Neuronal stem cell (in vitro differentiated cells): Measurements from ENCODE around the gene FGD2.
"Not testable (repeated sequence)": the region's sequence is repeated elsewhere in the genome, so short reads cannot be mapped to it uniquely, and the experiment has no call there.

Experiments used
- DNase-seq: peaks from one replicate; pipeline ENCODE4 v3.0.0-alpha.2; 2013; ENCODE audit warnings: low spot score
- H2AFZ ChIP-seq: one replicate; pipeline ENCODE4 v1.6.1; 2013; ENCODE audit warnings: mild to moderate bottlenecking, low read length, inconsistent platforms
- H2AK5ac ChIP-seq: 2 replicates; pipeline ENCODE4 v1.6.1; 2013; ENCODE audit warnings: low read depth, mild to moderate bottlenecking, inconsistent platforms, low read length, moderate library complexity, mixed read lengths
- H2BK120ac ChIP-seq: 2 replicates; pipeline ENCODE4 v1.6.1; 2013; ENCODE audit warnings: low read depth, mild to moderate bottlenecking, inconsistent platforms, low read length, moderate library complexity, mixed read lengths
- H2BK12ac ChIP-seq: one replicate; pipeline ENCODE4 v1.6.1; 2013; ENCODE audit warnings: low read length, inconsistent platforms
- H2BK15ac ChIP-seq: 2 replicates; pipeline ENCODE4 v1.6.1; 2013; ENCODE audit warnings: mild to moderate bottlenecking, low read length, inconsistent platforms, mixed read lengths
- H2BK5ac ChIP-seq: one replicate; pipeline ENCODE4 v1.6.1; 2013; ENCODE audit warnings: inconsistent platforms, mild to moderate bottlenecking, low read length, moderate library complexity
- H3K14ac ChIP-seq: one replicate; pipeline ENCODE4 v1.6.1; 2013; ENCODE audit warnings: low read length, inconsistent platforms
- H3K18ac ChIP-seq: 2 replicates; pipeline ENCODE4 v1.6.1; 2013; ENCODE audit warnings: low read length, inconsistent platforms
- H3K23ac ChIP-seq: 2 replicates; pipeline ENCODE4 v1.6.1; 2013; ENCODE audit warnings: low read depth, mild to moderate bottlenecking, mixed read lengths, low read length, inconsistent platforms; ENCODE audit not compliant: poor library complexity
- H3K27ac ChIP-seq: replicated peaks from 3 replicates; pipeline ENCODE4 v1.5.1; 2013; ENCODE audit warnings: low read length, inconsistent platforms
- H3K27me3 ChIP-seq, 3 experiments: 2 replicates each; pipeline ENCODE4 v1.6.1; 2013; ENCODE audit warnings: low read length in 3 of 3, mild to moderate bottlenecking in 2 of 3, inconsistent platforms in 1 of 3, low read depth in 1 of 3, mixed read lengths in 1 of 3, moderate library complexity in 1 of 3; ENCODE audit not compliant: control insufficient read depth in 3 of 3, insufficient read depth in 3 of 3
- H3K36me3 ChIP-seq, 2 donors: replicated peaks in 1 of 2; 2 replicates each; pipeline ENCODE4 v1.6.1; 2013; ENCODE audit warnings: low read length in 2 of 2; ENCODE audit not compliant: control insufficient read depth in 2 of 2, insufficient read depth in 2 of 2
- H3K4ac ChIP-seq: 2 replicates; pipeline ENCODE4 v1.6.1; 2013; ENCODE audit warnings: inconsistent platforms, mild to moderate bottlenecking, low read length, moderate library complexity
- H3K4me1 ChIP-seq, 2 donors: 1 replicate in 1 of 2; 2 replicates in 1 of 2; pipeline ENCODE4 v1.6.1; 2013; ENCODE audit warnings: low read length in 2 of 2, low read depth in 1 of 2; ENCODE audit not compliant: control insufficient read depth in 2 of 2, insufficient read depth in 1 of 2
- H3K4me2 ChIP-seq: one replicate; pipeline ENCODE4 v1.6.1; 2013; ENCODE audit warnings: mild to moderate bottlenecking, low read length, inconsistent platforms; ENCODE audit not compliant: insufficient read depth, poor library complexity, severe bottlenecking
- H3K4me3 ChIP-seq, 2 donors: 2 replicates each; pipeline ENCODE4 v1.5.1; 2013; ENCODE audit warnings: low read length in 2 of 2, mild to moderate bottlenecking in 2 of 2, inconsistent platforms in 1 of 2, moderate library complexity in 1 of 2
- H3K79me1 ChIP-seq: one replicate; pipeline ENCODE4 v1.6.1; 2013; ENCODE audit warnings: low read depth, mild to moderate bottlenecking, inconsistent platforms, low read length, moderate library complexity
- H3K9ac ChIP-seq: one replicate; pipeline ENCODE4 v1.6.1; 2013; ENCODE audit warnings: mild to moderate bottlenecking, low read depth, low read length, inconsistent platforms; ENCODE audit not compliant: poor library complexity
- H3K9me3 ChIP-seq, 2 donors: replicated peaks in 1 of 2; 2 replicates each; pipeline versions ENCODE3 to v1.6.1; 2013; ENCODE audit warnings: low read length in 2 of 2, mild to moderate bottlenecking in 2 of 2, inconsistent platforms in 1 of 2, low read depth in 1 of 2, mixed read lengths in 1 of 2, moderate library complexity in 1 of 2; ENCODE audit not compliant: control insufficient read depth in 2 of 2, insufficient read depth in 1 of 2
- H4K8ac ChIP-seq: one replicate; pipeline ENCODE4 v1.6.1; 2013; ENCODE audit warnings: low read depth, mild to moderate bottlenecking, inconsistent platforms, low read length, moderate library complexity
- H4K91ac ChIP-seq: one replicate; pipeline ENCODE4 v1.6.1; 2013; ENCODE audit warnings: low read length, low read depth, mild to moderate bottlenecking, inconsistent platforms; ENCODE audit not compliant: poor library complexity
- WGBS, 2 donors: extraction: QIAGEN DNeasy Blood & Tissue Kit; methylation state at CpG; one replicate each; pipeline ENCODE4 v1.1.7; 2013; ENCODE audit warnings: missing lambda C conversion rate in 2 of 2, mixed read lengths in 1 of 2; ENCODE audit not compliant: insufficient read length in 2 of 2, insufficient replicate concordance in 1 of 2; ENCODE audit errors: extremely low coverage in 2 of 2; 5-methylcytosine and 5-hydroxymethylcytosine counted together

The FGD2 gene

DNA sequence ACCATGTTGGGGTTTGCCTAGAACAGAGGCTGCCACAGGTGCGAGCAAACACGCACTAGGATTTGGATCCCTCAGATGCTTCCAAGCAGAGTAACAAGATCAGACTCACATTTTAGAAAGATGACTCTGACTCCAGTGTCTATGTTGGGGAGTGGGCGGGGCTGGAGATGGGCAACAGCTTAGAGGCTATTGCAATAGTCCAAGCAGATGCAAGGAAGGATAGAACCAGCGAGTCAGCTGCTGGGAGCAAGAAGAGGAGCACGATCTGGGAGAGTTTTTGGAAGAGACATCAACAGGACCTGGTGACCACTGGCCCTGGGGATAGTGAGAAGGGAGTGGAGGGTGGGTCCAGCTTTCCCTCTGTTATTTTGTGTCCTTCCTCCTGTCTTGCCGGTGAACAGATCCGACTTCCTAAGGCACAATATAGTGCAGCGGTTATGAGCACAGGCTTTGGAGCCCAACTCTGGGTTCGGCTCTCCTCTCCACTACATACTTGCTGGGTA is 52.7 kb downstream of the FGD2 start:
- H2BK120ac ChIP-seq = no peak overlapping the region
- H2BK5ac ChIP-seq = no peak overlapping the region
- WGBS, 2 donors = no CpG with 5 or more reads among the region's 9 CpGs
- DNase-seq = no peak
- no peak overlapping the region for H3K4ac ChIP-seq
- no peak overlapping the region for H3K4me3 ChIP-seq
- no peak overlapping the region for H3K27ac ChIP-seq
- no peaks in the 10 kb centered on the region for H3K79me1 ChIP-seq
- H3K4me1 ChIP-seq = peaks cover 10 to 15% of the 10 kb centered on the region in 2 donors
- H2AFZ ChIP-seq = no peak overlapping the region
- no peak overlapping the region for H4K91ac ChIP-seq
- H3K9me3 ChIP-seq = no peaks in the 10 kb centered on the region
- no peak overlapping the region for H2BK12ac ChIP-seq
- no peaks in the 10 kb centered on the region for H3K36me3 ChIP-seq
- peak overlapping the region; percentile 87 for H2AK5ac ChIP-seq
- no peaks in the 10 kb centered on the region for H3K27me3 ChIP-seq
- H3K23ac ChIP-seq = no peak overlapping the region
- no peak overlapping the region for H4K8ac ChIP-seq
- H3K18ac ChIP-seq = peak overlapping the region; percentile 31
- no peak overlapping the region for H3K4me2 ChIP-seq
- peak overlapping the region; percentile 11 for H2BK15ac ChIP-seq
- H3K14ac ChIP-seq = no peak overlapping the region
- no peak overlapping the region for H3K9ac ChIP-seq

DNA sequence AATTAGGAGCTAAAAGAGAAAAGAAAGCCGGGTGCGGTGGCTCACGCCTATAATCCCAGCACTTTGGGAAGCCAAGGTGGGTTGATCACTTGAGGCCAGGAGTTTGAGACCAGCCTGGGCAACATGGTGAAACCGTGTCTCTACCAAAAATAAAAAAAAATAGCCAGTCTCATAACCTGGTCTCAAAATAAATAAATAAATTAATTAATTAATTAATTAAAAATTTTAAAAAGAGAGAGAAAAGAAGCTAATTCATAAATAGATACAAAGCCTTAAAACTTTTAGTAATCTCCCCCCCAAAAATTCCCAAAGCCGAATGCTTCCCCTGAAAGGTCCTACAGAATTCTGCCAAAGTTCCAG is 53.5 kb downstream of the FGD2 start:
- H2BK12ac ChIP-seq, H3K18ac ChIP-seq, H2AK5ac ChIP-seq, H3K23ac ChIP-seq, H3K4me3 ChIP-seq, H3K36me3 ChIP-seq, H2BK5ac ChIP-seq, H2BK15ac ChIP-seq, H2BK120ac ChIP-seq, H3K27me3 ChIP-seq, DNase-seq, H4K8ac ChIP-seq, H3K4me2 ChIP-seq, H3K4ac ChIP-seq, H3K27ac ChIP-seq, H3K9ac ChIP-seq, H3K14ac ChIP-seq, H3K9me3 ChIP-seq, H3K79me1 ChIP-seq, H4K91ac ChIP-seq: not testable (repeated sequence)
- H3K4me1 ChIP-seq = peaks cover 10 to 15% of the 10 kb centered on the region in 2 donors
- no CpG with 5 or more reads among the region's 5 CpGs for WGBS, 2 donors
- H2AFZ ChIP-seq = peak overlapping the region; percentile 87

DNA sequence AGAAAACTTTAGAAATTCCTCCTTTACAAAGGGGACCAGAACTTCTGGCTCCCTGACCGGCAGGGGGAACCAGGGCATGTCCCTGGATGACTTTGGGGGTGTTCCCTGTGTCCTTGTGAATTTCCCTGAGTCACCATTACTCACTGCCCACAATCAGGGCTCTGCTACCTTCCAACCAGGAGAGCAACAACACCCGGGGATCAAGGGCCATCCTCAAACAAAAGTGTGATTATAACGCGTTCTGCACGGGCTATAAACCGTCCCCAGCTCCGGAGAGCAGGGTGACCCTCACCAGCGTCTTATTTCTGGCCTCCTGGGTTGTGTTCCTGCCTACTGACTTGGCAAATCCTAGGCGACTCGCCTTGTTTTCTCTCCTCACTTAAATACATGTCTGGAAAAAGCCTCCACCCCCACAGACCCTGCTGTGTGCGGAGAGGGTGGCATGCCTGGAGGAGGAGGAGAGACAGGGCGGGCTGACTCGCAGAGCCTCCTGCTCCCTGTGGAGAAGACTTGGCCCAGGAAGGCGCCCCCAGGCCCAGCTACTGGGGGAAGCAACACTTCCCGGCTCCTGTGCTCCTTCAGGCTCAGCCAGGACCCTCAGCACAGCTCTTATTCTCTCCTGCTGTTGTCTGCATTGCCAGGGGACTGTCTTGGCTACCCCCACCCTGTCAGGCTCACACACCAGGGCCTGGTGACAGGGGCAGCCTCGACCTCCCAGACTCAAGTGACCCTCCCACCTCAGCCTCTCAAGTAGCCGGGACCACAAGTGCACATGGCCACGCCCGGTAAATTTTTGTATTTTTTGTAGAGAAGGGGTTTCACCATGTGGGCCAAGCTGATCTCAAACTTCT is 54.1 kb downstream of the FGD2 start:
- Histone ChIP-seq H3K4me2 (no peak overlapping the region), H3K4me1 (peaks cover 10 to 15% of the 10 kb centered on the region in 2 donors), H4K91ac (no peak overlapping the region), H4K8ac (no peak overlapping the region), H2BK5ac (no peak overlapping the region), H3K23ac (no peak overlapping the region), H3K27me3 (no peaks in the 10 kb centered on the region), H3K18ac (peak overlapping the region; percentile 89), H3K4me3 (no peak overlapping the region), H2AK5ac (no peak overlapping the region), H2BK15ac (peak overlapping the region; percentile 17), H2BK12ac (peak overlapping the region; percentile 64), H3K36me3 (no peaks in the 10 kb centered on the region), H3K79me1 (no peaks in the 10 kb centered on the region), H3K4ac (no peak overlapping the region), H2AFZ (peak overlapping the region; percentile 87), H3K9ac (no peak overlapping the region), H3K9me3 (no peaks in the 10 kb centered on the region), H2BK120ac (peak overlapping the region; percentile 12), H3K27ac (peak overlapping the region; percentile 33), H3K14ac (no peak overlapping the region)
- no CpG with 5 or more reads among the region's 19 CpGs for WGBS, 2 donors
- DNase-seq = peak; percentile 70

DNA sequence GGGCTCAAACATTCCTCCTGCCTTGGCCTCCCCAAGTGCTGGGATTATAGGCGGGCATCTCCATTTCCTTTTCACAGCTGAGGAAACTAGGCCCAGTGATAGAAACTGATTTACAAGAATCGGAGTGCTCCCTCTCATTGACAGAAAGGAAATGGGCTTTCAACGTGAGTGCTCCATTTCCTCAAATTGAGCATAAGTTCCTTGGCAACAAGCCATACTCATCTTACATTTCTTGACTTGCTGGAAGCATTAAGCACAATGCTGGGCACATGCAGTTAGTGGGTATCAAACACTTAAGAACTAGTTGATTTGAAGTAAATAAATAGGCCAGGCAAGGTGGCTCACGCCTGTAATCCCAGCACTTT is 54.7 kb downstream of the FGD2 start:
- Histone ChIP-seq H3K4me3 (no peak overlapping the region), H3K27me3 (no peaks in the 10 kb centered on the region), H3K27ac (no peak overlapping the region), H4K8ac (no peak overlapping the region), H2BK12ac (no peak overlapping the region), H3K9ac (no peak overlapping the region), H3K14ac (no peak overlapping the region), H3K4me1 (peaks cover 8 to 15% of the 10 kb centered on the region in 2 donors), H3K36me3 (no peaks in the 10 kb centered on the region), H2BK120ac (no peak overlapping the region), H3K18ac (no peak overlapping the region), H2BK15ac (peak overlapping the region; percentile 17), H4K91ac (no peak overlapping the region), H3K79me1 (no peaks in the 10 kb centered on the region), H3K9me3 (no peaks in the 10 kb centered on the region), H3K4me2 (no peak overlapping the region), H2AFZ (peak overlapping the region; percentile 87), H2BK5ac (no peak overlapping the region), H3K23ac (no peak overlapping the region), H3K4ac (no peak overlapping the region), H2AK5ac (no peak overlapping the region)
- no peak for DNase-seq
- no CpG with 5 or more reads among the region's 4 CpGs for WGBS, 2 donors
